ENCODE results near the gene RPL6.
"Not testable (repeated sequence)": the region's sequence is repeated elsewhere in the genome, so short reads cannot be mapped to it uniquely, and the experiment has no call there.

The RPL6 gene

DNA sequence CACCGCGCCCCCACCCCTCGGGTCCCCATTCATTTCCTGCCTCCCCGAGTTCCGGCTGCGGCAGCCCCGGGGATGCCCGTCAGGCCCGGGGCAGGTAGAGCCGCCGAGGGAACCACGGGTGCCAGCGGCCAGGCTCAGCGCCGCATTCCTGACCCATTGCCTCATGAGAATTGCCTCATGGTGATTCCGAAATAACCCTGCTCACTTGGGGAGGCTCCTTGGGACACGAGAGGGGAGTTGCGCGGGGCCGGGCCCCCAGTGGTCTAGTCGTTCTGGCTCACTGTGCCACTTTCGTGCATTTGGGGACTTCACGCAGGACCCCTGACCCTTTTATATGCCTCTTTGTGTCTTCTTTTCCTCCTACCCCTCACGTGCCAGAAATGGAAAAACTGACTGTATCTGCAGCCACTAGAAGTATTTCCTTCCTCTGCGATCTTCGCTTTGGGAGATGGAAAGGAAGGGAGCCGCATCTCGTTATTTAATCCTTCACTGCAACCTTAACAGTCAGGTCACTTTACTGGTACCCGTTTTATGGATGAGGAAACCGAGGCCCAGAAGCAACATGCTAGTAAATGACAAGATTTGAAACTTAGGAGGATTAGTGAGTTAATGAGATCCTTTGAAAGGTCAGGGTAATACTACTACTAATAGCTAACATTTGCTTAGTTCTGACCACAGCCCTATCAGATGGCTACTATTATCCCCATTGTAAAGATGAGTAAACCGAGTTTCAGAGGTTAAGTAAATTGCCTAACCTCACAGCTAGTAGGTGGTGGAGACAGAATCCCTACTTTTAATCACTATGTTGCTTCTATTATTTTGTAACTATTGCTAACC lies 10.1 kb upstream of the RPL6 start:
- DNase-seq (ENCODE audit: low read depth), result no peak

- DNase-seq (ENCODE audit: low read depth), result peak; percentile 78
These were observed 9.3 kb upstream of the RPL6 start, which contains the start of gene PTPN11 for GRCh38 chr12:112418608-112419296. Gene PTPN11 (plus strand): TSS chr12:112418947. CDS start chr12:112419112, 165 bp downstream.

DNA sequence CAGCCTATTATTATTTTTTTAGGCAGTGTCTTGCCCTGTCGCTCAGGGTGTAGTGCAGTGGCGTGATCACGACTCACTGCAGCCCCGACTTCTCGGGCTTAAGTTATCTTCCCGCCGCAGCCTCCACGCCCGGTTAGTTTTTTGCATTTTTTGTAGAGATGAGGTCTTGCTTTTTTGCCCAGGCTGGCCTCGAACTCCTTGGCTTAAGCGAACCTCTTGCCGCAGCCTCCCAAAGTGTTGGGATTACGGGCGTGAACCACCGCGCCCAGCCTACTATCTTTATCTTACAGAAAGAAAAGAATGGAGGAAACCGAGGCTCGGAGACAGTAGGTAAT lies 8.8 kb upstream of the RPL6 start:
- no peak for DNase-seq (ENCODE audit: low read depth)

GRCh38 chr12:112415457-112415856 lies 6.1 kb upstream of the RPL6 start:
- not testable (repeated sequence) for DNase-seq (ENCODE audit: low read depth)

- no peak for DNase-seq (ENCODE audit: low read depth)
These were observed 4.6 kb upstream of the RPL6 start for GRCh38 chr12:112413855-112414625.

GRCh38 chr12:112409906-112410244 lies 470 bp upstream of the RPL6 start:
- DNase-seq (ENCODE audit: low read depth), result no peak

DNA sequence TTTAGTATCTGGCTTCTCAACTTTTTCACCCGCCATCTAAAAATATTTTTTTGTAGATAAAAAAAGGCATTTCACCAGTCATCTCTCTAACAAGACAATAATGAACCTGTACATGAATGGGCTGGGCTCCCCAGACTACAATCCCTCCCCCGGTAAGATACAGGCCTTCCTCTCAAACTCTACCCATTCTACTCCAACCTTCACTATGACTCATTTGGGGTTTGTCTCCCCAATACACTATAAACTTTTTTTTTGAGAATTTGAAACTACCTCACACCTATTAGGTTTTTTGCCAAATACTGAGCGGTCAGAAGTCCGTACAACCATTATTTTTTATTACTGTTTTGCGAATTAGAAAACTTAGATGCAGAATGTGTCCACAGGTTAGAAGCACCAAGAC lies 784 bp downstream of the RPL6 start:
- DNase-seq (ENCODE audit: low read depth), result no peak

DNA sequence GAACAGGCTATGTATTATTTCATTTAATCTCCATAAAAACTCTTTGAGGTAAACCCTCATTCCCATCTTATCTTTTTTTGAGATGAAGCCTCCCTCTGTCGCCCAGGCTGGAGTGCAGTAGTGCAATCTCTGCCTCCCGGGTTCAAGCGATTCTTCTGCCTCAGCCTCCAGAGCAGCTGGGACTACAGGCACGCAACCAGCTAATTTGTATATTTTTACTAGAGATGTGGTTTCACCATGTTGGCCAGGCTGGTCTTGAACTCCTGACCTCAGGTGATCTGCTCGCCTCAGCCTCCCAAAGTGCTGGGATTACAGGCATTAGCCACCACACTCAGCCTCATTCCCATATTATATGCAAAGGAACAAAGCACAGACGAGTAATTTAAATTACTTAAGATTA lies 1.7 kb downstream of the RPL6 start:
- not testable (repeated sequence) for DNase-seq (ENCODE audit: low read depth)

DNA sequence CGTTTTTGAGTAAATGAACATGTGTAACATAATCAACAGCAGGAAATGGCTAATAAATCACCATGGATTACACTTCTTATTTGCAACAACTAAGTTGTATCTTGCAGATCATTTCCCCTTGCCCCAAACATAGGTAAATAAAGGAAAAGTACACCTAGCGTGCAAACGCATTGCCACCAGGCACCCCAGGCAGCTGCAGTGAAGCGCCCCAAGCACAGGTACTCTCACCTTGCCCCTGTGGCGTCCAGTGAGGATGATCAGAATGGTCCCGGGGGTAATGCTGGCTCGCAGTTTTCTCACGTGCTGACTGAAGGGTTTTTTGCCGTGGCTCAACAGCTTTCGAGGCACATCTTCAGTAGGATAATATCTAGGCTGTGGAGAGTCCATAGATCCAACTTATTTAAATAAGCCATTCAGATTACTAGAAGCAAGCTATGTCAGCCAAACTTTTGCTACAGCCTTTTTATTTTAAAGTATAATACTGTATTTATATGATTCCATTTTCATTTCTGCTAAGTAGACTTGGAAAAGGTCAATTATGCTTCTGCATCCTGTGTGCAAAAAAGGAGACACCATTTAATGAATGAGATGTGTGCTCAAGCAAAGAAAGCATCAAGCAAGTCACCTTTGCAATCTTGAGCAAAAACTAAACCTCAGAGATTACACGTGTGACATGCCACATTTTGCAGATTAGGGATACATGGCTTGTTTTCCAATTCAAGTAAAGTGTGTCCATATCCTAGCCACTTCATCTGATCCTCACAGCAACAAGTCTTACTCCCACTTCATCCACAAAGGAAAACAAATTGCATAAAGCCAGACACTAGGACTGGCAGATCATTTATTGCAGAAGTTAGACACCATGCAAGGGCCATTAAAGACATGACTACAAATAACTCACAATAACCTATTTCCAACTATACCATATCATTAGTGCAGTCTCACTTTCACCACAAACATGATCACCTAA lies 2.6 kb downstream of the RPL6 start:
- no peak for DNase-seq (ENCODE audit: low read depth)

DNA sequence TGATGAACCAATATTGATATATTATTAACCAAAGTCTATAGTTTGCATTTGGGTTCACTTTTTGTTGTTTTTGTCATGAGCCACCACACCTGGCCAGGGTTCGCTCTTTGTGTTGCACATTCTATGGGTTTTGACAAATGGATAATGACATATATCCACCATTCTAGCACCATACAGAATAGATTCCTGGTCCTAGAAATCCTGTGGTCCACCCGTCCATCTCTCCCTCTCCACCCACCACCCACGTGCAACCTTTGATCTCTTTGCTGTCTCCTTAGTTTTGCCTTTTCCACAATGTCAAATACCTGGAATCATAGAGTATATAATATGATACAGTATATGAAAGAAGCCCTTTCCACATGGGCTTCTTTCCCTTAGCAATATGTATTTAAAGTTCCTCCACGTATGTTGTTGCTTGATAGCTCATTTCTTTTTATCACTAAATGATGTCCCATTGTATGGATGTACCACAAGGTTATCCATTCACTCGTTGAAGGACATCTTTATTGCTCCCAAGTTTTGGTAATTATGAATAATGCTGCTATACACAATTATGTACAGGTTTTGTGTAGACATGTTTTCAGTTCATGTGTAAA lies 7.4 kb downstream of the RPL6 start:
- no peak for DNase-seq (ENCODE audit: low read depth)

- DNase-seq (ENCODE audit: low read depth), result no peak
These were observed 8.4 kb downstream of the RPL6 start for GRCh38 chr12:112401054-112401453.

DNA sequence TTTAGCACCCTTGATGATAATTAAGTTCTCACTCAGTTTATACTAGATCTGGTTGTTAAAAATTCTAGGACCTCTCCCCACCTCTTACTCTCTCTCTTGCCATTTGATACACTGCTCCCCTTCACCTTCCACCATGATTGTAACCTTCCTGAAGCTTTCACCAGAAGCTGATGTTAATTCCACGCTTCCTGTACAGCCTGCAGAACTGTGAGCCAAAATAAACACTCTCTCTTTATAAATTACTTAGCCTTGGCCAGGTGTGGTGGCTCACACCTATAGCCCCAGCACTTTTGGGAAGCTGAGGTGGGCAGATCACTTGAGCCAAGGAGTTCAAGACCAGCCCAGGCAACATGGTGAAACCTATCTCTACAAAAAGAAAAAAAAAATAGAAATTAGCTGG lies 16.1 kb downstream of the RPL6 start:
- DNase-seq (ENCODE audit: low read depth), result no peak

GRCh38 chr12:112389922-112390654 lies 19.3 kb downstream of the RPL6 start:
- not testable (repeated sequence) for DNase-seq (ENCODE audit: low read depth)

DNA sequence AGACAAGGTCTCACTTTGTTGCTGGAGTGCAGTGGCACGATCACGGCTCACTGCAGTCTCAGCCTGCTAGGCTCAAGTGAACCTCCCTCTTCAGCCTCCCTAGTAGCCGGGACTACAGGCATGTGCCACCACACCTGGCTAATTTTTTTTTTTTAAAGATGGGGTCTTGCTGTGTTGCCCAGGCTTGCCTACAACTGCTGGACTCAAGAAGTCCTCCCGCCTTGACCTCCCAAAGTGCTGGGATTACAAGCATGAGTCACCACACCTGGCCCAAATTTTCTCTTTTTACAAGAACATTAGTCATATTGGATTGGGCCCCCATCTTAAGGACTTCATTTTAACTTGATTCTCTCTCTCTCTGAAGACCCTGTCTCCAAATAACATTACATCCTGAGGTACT lies 20.2 kb downstream of the RPL6 start:
- DNase-seq (ENCODE audit: low read depth), result no peak

- no peak for DNase-seq (ENCODE audit: low read depth)
These were observed 22.7 kb downstream of the RPL6 start for GRCh38 chr12:112386726-112387125.

- no peak for DNase-seq (ENCODE audit: low read depth)
These were observed 26.5 kb downstream of the RPL6 start for GRCh38 chr12:112382866-112383265.

DNA sequence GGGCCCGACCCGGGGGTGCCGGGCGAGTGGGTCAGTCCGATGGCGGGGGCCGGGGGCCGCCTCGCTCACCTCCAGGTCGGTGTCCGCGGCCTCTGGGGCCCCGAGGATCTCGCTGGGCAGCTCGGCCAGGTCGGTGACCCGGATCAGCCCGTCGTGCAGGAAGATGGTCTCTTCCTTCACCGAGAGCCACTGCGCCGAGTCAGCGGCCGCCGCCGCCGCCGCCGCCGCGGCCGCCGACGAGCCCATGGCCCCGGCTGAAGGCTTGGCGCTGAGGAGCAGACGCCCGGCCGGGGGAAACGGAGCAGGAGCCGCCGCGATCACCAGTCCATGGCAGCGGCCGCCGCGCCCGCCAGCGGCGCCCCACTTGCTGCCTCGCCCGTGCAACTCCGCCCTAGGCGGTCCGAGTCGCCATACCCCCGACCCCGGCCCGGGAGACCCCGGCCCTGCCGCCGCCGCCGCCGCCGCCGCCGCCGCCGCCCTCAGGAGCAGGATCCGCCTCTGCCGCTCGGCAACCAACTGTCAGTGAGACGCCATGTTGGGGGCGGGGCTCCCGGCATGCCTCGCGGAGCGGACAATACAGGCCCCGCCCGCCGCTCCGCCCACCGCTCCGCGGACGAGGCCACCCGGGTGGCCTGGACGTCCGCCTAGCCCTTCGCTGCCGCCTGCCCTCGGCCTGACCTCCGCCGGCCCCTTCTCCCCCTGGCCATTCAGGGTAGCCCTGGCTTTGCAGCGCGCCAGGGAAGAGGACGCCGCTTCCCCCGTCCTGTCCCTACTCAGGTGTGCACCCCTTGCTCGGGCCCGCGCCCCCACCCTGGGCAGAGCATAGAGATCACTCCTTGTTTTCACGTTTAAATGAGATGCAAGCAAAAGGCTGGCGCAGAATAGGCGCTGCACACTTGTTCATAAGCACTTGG lies 27.3 kb downstream of the RPL6 start, which contains the start of gene HECTD4:
Gene HECTD4 (minus strand): TSS at position 549 of the 914 bp plus-strand sequence. CDS start 303 bp downstream, at position 246.
- peak; percentile 86 for DNase-seq (ENCODE audit: low read depth)

GRCh38 chr12:112381406-112381882 lies 28.0 kb downstream of the RPL6 start:
- DNase-seq (ENCODE audit: low read depth), result peak; percentile 20

All from T-helper 22 cell (primary cell).